Measurements from ENCODE around the gene EIF6.
A peak's percentile ranks its signal among the peaks of the same experiment; 100 is the strongest.
"Not testable (repeated sequence)": the region's sequence is repeated elsewhere in the genome, so short reads cannot be mapped to it uniquely, and the experiment has no call there.

The EIF6 gene

GRCh38 chr20:35284267-35284991 is at the start of gene EIF6:
Gene EIF6 (minus strand): TSS chr20:35284772. CDS start chr20:35284487, 285 bp downstream.
- DNase-seq: peak; percentile 65 to 66

GRCh38 chr20:35333606-35334005 is 49.0 kb upstream of the EIF6 start:
- no peak for DNase-seq

GRCh38 chr20:35332540-35333200 is 48.1 kb upstream of the EIF6 start:
- no peak for DNase-seq

DNA sequence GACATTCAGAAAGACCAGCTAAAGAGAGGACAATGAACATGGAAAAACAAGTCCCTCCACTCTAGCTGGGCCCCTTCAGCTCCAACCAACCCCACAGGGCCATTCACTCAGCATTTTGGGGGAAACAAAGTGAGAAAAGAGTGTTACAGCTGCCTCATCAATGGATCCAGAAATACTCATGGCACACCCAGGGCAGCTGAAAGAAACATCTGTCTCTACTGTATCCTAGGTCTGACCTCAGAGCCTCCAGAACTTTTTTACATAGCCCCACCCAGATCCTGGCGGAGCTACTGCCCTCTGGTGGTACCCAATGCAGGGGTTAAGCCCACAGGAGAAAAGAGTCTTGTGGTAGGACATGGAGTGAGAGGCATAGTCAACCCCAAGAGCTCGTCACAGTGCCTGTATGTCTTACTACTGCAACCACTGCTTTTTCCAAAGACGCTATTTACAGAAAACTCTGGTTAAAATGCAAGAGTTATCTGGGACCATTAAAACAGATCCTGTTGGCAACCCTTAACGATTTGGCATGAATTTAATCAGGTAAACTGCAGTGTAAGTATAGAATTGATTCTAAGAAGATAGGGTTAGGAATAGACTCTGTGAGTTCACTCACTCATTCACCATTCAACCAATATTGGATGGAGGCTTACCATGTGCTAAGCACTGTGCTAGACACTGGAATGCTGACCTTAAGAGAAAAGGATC is 45.0 kb upstream of the EIF6 start:
- peak; percentile 6 to 14 for DNase-seq

DNA sequence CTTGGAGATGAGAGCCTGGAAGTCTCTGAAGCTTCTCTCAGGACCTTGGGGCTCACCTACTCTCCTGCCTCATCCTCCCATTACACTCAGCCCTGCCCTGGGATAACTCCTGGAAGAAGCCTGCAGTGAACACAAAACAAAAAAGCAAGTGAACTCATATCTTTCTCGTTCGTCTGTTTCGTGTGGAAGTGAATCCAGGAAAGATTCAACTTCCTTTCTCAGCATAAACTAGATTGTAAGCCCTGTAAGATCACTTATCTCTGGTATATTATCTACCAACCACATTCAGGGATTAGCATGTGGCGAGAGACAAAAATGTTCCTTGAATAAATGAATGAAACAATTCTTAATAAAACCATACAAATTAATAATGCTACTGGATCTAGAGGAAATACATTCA is 44.1 kb upstream of the EIF6 start:
- DNase-seq: no peak

DNA sequence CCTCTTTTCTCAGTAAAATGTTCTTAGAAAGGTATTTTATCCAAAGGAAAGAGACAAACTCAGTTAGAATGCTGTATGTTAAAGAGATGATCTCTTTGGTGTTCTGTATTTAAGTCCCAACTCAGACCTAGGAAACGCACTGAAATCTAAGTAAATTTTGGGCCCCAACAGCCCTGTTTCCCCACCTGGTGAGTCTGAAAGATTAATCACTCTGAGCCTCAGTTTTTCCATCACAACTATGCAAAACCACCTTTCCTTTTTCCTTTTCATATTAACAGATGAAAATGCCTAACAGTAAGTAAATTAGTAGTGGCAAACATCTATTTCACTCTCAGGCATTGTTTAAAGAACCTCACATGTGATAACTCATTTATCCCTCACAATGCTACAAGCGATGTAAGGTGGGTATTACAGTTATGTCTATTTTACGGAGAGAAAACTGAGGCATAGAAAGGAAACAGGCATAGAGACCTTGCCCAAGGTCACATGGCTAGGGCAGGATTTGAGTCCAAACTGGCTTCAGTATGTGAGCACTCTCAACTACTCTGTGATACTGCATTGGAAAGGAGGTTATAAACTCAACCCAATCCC is 43.6 kb upstream of the EIF6 start:
- DNase-seq: no peak

DNA sequence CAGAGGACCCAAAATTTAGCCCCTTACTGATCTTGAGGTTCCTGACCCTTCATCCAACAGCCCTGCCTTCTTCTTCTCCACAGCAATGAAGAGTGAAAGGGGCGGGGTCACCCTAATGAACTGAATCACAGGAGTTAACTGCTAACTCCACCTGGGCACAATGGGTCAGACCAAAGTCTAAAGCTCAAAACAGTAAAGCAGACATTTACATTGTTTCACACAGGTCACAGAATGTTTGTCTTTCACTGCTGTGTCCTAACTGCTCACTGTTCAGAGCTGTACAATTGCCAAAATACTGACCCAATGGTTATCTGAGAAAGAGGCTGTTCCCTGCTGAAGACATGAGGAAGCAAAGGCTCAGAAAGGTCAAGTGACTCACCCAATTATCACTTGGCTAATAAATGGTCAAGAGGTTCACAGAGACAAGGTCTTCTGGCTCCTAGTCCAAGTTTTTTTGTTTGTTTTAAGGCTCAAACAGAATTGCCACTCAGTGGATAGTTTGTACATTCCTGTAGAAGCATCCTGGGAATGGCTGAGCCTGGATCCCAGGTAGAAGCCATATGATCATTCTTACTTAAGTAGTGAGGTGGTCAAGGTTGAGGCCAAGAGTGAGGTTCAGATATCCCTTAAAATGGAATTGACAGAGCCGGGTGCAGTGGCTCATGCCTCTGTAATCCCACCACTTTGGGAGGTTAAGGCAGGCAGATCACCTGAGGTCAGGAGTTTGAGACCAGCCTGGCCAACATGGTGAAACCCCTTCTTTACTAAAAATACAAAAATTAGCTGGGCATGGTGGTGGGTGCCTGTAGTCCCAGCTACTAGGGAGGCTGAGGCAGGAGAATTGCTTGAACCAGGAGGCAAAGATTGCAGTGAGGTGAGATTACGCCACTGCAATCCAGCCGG is 42.8 kb upstream of the EIF6 start:
- DNase-seq: no peak

DNA sequence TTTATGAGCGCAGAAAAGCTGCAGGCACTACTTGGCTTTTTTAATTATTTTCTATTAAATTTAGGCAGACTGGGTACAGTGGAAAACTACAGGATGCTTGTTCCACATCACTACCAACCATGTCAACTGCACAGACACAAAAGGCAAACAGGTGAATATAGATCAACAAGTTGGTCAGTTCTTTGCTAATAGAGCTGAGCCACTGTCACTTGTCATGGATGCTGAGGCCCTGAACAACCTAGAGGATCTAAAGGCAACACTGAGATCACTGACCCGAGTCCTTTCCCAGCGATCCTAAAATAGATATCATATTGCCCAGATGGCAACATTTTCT is 42.1 kb upstream of the EIF6 start:
- no peak for DNase-seq

DNA sequence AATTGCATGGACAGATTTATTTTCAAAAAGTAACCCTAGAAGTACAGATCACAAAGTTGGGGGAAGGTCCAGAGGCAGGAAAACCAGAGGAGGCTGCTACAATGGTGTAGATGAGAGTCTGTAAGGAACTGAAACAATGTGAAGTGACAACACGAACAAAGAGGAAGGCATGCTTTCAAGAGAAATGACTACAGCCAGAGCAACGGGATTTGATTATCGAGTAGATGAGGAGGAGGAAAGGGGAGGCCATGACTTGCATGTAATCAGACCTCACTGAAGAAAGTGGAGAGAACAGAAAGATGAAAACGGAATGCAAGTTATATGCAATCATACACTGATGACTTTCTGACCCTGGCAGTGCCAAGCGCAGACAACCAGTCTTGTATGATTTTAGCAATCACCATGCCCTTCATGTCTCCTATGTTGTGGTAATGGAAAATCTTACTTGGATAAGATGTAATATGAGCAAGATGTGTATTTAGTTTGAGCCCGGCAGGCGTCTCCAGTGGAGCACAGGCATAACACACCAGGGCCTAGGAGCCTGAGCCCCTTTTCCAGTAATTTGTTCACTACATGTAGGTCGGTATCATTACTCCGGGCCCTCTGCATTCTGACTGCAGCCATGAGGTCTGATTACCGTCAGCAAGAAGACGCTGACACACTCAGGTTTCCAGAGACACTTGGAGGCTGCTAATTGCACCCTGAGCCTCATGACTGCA is 41.6 kb upstream of the EIF6 start:
- no peak for DNase-seq

DNA sequence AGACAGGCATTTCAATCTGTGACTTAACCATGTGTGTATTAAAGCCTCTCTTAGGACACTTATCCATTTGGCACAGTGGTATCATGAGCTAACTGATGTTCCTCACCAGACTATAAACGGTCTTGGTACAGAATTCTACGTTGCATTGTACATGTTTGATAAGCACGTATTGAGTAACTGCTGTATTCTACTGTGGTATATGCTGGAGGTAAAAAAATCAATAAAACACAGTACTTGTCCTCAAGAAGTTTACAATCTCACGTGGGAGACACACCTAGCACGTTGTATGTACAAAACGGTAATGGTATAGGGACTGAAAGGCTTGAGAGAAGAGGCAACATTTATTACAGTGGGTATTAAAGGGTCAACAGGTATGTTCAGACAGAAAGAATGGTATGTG is 40.8 kb upstream of the EIF6 start:
- no peak for DNase-seq

GRCh38 chr20:35320396-35321126 is 36.0 kb upstream of the EIF6 start:
- no peak for DNase-seq

GRCh38 chr20:35319871-35320197 is 35.3 kb upstream of the EIF6 start:
- no peak for DNase-seq

- DNase-seq: no peak
Measured at GRCh38 chr20:35319192-35319870, 34.8 kb upstream of the EIF6 start.

DNA sequence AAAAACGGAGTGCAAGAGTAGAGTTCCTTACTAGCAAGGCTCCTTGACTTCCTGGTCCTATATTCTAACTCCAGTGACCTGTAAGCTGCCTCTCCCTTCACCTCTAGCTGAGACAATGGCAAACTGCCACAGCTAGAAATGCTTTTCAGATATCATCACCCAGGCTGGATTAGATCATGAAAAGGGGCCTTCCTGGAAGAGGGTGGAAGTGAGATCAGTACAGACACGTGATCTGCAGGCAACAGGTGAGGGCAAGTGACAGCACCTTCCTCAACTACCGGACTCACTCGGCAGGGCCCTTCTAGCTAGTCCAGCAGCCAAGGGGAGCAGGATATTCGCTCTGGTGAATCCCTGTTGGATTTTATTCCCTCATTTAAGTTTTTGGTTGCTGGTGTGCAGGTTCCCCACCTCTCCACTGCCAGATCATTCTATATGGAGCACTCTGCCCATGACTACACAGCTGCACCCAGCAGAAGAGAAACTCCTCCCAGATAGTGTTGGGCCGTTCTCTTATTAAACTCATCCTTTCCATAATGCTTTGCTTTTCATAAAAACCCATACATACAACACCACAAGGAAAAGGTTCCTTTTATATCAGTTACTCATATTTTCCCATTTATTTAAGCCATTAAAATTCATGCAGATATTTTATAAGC is 34.1 kb upstream of the EIF6 start:
- no peak for DNase-seq

DNA sequence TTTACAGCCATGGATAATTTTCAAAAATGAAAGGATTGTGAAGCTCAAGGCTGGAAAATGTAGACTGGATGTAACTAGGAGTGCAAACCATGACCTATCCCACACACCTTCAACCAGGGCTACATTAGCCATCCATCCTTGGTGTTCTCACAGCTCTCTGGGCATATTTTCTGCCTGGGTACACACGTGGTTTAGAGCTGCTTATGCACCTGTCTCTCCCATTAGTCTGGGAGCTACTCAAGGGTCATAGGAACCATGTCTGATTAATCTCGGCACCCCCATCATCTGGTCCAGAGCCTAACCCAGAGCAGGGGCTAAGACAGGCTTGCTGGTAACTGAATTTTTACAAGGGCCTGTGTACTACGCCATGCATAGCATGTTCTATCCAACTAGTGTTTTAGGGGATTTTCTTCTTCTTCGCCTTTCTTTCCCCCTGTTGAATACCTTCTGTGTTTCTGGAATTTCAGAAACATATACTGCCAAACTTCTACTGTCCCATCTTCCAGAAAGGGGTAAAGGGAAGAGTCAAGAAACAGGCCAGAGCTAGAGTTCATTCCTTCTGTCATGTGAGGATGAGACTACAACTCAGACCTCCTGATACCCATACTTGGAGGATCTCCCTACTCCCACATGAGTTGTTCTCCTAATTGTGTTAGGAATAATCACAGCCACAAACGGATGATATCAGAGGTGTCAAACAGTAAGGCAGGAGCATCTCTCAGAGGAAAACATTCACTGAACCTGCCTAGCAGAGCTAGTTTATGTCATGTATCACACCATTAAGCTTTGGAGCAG is 33.0 kb upstream of the EIF6 start:
- DNase-seq: no peak

GRCh38 chr20:35316086-35316485 is 31.5 kb upstream of the EIF6 start:
- DNase-seq: no peak

DNA sequence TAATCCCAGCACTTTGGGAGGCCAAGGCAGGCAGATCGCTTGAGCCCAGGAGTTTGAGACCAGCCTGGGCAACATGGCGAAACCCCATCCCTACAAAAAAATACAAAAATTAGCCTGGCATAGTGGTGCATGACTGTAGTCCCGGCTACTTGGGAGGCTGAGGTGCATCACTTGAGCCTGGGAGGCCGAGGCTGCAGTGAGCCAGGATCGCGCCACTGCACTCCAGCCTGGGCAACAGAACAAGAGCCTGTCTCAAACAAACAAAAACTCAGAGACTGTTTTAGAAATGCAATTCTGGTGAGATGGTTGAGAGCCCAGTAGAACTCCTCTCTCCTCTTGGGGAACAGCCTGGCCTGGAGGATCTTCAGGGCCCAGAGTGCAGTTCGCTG is 31.1 kb upstream of the EIF6 start:
- DNase-seq: not testable (repeated sequence)

- no peak for DNase-seq
Measured at GRCh38 chr20:35314816-35315631, 30.5 kb upstream of the EIF6 start.

GRCh38 chr20:35312318-35312717 is 27.7 kb upstream of the EIF6 start:
- DNase-seq: no peak

Data from activated CD4-positive, alpha-beta T cell treated with anti-CD3 and anti-CD28 coated beads for 4 hours (primary cell).